Measurements from ENCODE around the gene WWTR1.

- TF ChIP-seq RAD21 (conservative IDR thresholded peaks at IDR 0.05 in 1 of 2, IDR thresholded peaks at IDR 0.05 in 1 of 2) = no peak
- no peak for TF ChIP-seq JUN (IDR thresholded peaks at IDR 0.05)
- no peak for TF ChIP-seq ELK1 (IDR thresholded peaks at IDR 0.05; ENCODE audit: low read depth, low read length)
- TF ChIP-seq BHLHE40 (IDR thresholded peaks at IDR 0.05; ENCODE audit: low read depth, low read length) = no peak
- no peak for TF ChIP-seq REST (IDR thresholded peaks at IDR 0.05)
- TF ChIP-seq CTCF (IDR thresholded peaks at IDR 0.05) = no peak
- no peak for TF ChIP-seq EHF (CRISPR knock-in tag; IDR thresholded peaks at IDR 0.05)
- TF ChIP-seq PHF8 (IDR thresholded peaks at IDR 0.05; ENCODE audit: borderline replicate concordance, low read depth) = no peak
- TF ChIP-seq POLR2A (IDR thresholded peaks at IDR 0.05; ENCODE audit: low read length) = no peak
- no peak for TF ChIP-seq MAX (IDR thresholded peaks at IDR 0.05)
- TF ChIP-seq PBX3 (IDR thresholded peaks at IDR 0.05) = no peak
- no peak for TF ChIP-seq ZC3H11A (IDR thresholded peaks at IDR 0.05)
- TF ChIP-seq MAFK (IDR thresholded peaks at IDR 0.05; ENCODE audit: partially characterized antibody) = no peak
These were observed 49.1 kb upstream of the WWTR1 start for GRCh38 chr3:149706905-149707304.
